A549 (cell line): ENCODE data around the gene PLEKHA8. TPM values are rescaled to one million over a fixed set of nuclear protein-coding genes. Genes with fewer than 3 reads are reported as not detected.

Experiments used
- ATAC-seq, 2 experiments: fragments of 200-7000 bp in 1 of 2; fragments of >200 bp in 1 of 2; cut with Nextera tagmentation in 1 of 2; cut with Tn5 transposase in 1 of 2; 3 replicates each; pipeline versions ENCODE4 v1.8.0 to v1.9.1; 2018 to 2020; ENCODE audit warnings: mild to moderate bottlenecking in 1 of 2, moderate library complexity in 1 of 2
- CTCF ChIA-PET: fragments of 300-600 bp; sonication (Branson Sonifier 250); formaldehyde crosslinking; extraction: SDS; loops from one replicate; lab custom pipeline; 2021; ENCODE audit warnings: antibody characterized with exemption, inconsistent platforms; lab: Yijun Ruan, JAX
- POLR2A ChIA-PET: fragments of 350-600 bp; formaldehyde crosslinking; extraction: SDS; loops from one replicate; lab custom pipeline; 2021; ENCODE audit warnings: antibody characterized with exemption, inconsistent platforms; lab: Yijun Ruan, JAX
- DNase-seq, 2 experiments: peaks; one replicate each; pipeline versions ENCODE4 v3.0.0 to v3.0.0-alpha.2; 2011 to 2016; ENCODE audit warnings: low read depth in 1 of 2, low spot score in 1 of 2
- FAIRE-seq: peaks from 2 replicates; lab custom pipeline; 2011; peaks lifted over from hg19 to GRCh38; lab: Jason Lieb, UNC
- H3K27ac ChIP-seq, 2 experiments: fragments of >200 bp; sonication (Bioruptor Twin); formaldehyde crosslinking; 3 replicates each; pipeline ENCODE4 v1.5.1; 2016 to 2017
- H3K4me1 ChIP-seq: fragments of >200 bp; sonication (Bioruptor Twin); formaldehyde crosslinking; 3 replicates; pipeline ENCODE4 v1.6.1; 2016
- H3K4me2 ChIP-seq: fragments of >200 bp; sonication (Bioruptor Twin); formaldehyde crosslinking; 3 replicates; pipeline ENCODE4 v1.6.1; 2016
- H3K4me3 ChIP-seq: fragments of >200 bp; sonication (Bioruptor Twin); formaldehyde crosslinking; 3 replicates; pipeline ENCODE4 v1.5.1; 2016
- H3K9me3 ChIP-seq: fragments of >200 bp; sonication (Bioruptor Twin); formaldehyde crosslinking; 3 replicates; pipeline ENCODE4 v1.6.1; 2016
- BHLHE40 ChIP-seq: IDR thresholded peaks from 2 replicates; pipeline ENCODE4 v1.6.1; 2012; ENCODE audit warnings: low read depth, low read length, inconsistent platforms
- CEBPB ChIP-seq, 2 experiments: fragments of >200 bp in 1 of 2; sonication (Bioruptor Twin) in 1 of 2; formaldehyde crosslinking in 1 of 2; IDR thresholded peaks; 2 replicates each; pipeline ENCODE4 v1.6.1; 2012 to 2016
- CHD4 ChIP-seq: fragments of 200-600 bp; sonication (generic); IDR thresholded peaks from 2 replicates; pipeline ENCODE4 v1.6.1; 2016; ENCODE audit warnings: antibody characterized with exemption, mild to moderate bottlenecking, borderline replicate concordance
- EHF ChIP-seq: fragments of 250-450 bp; sonication (Bioruptor Pico); IDR thresholded peaks from 2 replicates; pipeline ENCODE4 v1.5.0; 2020; ENCODE audit warnings: mild to moderate bottlenecking
- EHMT2 ChIP-seq: fragments of 200-600 bp; sonication (generic); IDR thresholded peaks from 2 replicates; pipeline ENCODE4 v1.6.1; 2016; ENCODE audit warnings: antibody characterized with exemption, low read depth, mild to moderate bottlenecking, moderate library complexity
- FOSB ChIP-seq: fragments of 250-450 bp; sonication (Bioruptor Pico); IDR thresholded peaks from 2 replicates; pipeline ENCODE4 v1.5.0; 2020; ENCODE audit warnings: mild to moderate bottlenecking, moderate library complexity
- FOSL2 ChIP-seq, 2 experiments: fragments of 450-650 bp in 1 of 2; fragments of >200 bp in 1 of 2; sonication (Bioruptor Twin) in 1 of 2; formaldehyde crosslinking; IDR thresholded peaks; 2 replicates each; pipeline versions ENCODE4 v1.5.0 to v1.6.1; 2016 to 2020; ENCODE audit warnings: mild to moderate bottlenecking in 1 of 2, moderate library complexity in 1 of 2
- HOXA7 ChIP-seq: fragments of 250-450 bp; sonication (Bioruptor Pico); IDR thresholded peaks from 2 replicates; pipeline ENCODE4 v1.5.0; 2020; ENCODE audit warnings: mild to moderate bottlenecking, moderate library complexity
- HOXB13 ChIP-seq: fragments of 250-450 bp; sonication (Bioruptor Pico); IDR thresholded peaks from 2 replicates; pipeline ENCODE4 v1.5.0; 2020; ENCODE audit warnings: low read depth, mild to moderate bottlenecking, moderate library complexity
- JUN ChIP-seq, 2 experiments: fragments of >200 bp; sonication (Bioruptor Twin); formaldehyde crosslinking; IDR thresholded peaks; 2 replicates in 1 of 2; 3 replicates in 1 of 2; pipeline ENCODE4 v1.6.1; 2016 to 2017
- KDM1A ChIP-seq: fragments of 200-600 bp; sonication (generic); IDR thresholded peaks from 2 replicates; pipeline ENCODE4 v1.6.1; 2016; ENCODE audit warnings: low read depth, mild to moderate bottlenecking
- KDM5A ChIP-seq: fragments of 200-600 bp; sonication (generic); IDR thresholded peaks from 2 replicates; pipeline ENCODE4 v1.6.1; 2016; ENCODE audit warnings: antibody characterized with exemption, mild to moderate bottlenecking
- MAFK ChIP-seq: fragments of 450-650 bp; IDR thresholded peaks from 2 replicates; pipeline ENCODE4 v1.6.1; 2014; ENCODE audit not compliant: partially characterized antibody
- PHF8 ChIP-seq: fragments of 200-600 bp; sonication (generic); IDR thresholded peaks from 2 replicates; pipeline ENCODE4 v1.6.1; 2016; ENCODE audit warnings: low read depth, mild to moderate bottlenecking, antibody characterized with exemption, moderate library complexity, borderline replicate concordance
- POLR2A ChIP-seq: IDR thresholded peaks from 2 replicates; pipeline ENCODE4 v1.6.1; 2012; ENCODE audit warnings: mild to moderate bottlenecking, low read length
- POLR2AphosphoS2 ChIP-seq: conservative IDR thresholded peaks from 2 replicates; pipeline ENCODE4 v1.6.1; 2012; ENCODE audit warnings: low read length, improper control_type of control experiment, inconsistent platforms
- RCOR1 ChIP-seq: fragments of 150-350 bp; IDR thresholded peaks from 2 replicates; pipeline ENCODE4 v1.6.1; 2014; ENCODE audit warnings: antibody characterized with exemption, low read length, low read depth
- RFX5 ChIP-seq: fragments of 450-650 bp; IDR thresholded peaks from 2 replicates; pipeline ENCODE4 v1.7.1; 2014; ENCODE audit warnings: antibody characterized with exemption, mild to moderate bottlenecking, moderate library complexity
- SMC3 ChIP-seq: fragments of >200 bp; sonication (Bioruptor Twin); formaldehyde crosslinking; IDR thresholded peaks from 3 replicates; pipeline ENCODE4 v1.6.1; 2018; ENCODE audit warnings: inconsistent platforms
- SREBF2 ChIP-seq: fragments of 450-650 bp; IDR thresholded peaks from 2 replicates; pipeline ENCODE4 v1.6.1; 2014; ENCODE audit warnings: mild to moderate bottlenecking, moderate library complexity
- ZFP36 ChIP-seq: fragments of 450-650 bp; IDR thresholded peaks from 2 replicates; pipeline ENCODE4 v1.6.1; 2014; ENCODE audit warnings: borderline replicate concordance; ENCODE audit not compliant: partially characterized antibody
- ZNF302 ChIP-seq: fragments of 250-450 bp; sonication (Bioruptor Pico); IDR thresholded peaks from 2 replicates; pipeline ENCODE4 v1.9.0; 2021; ENCODE audit warnings: inconsistent platforms, mild to moderate bottlenecking, moderate library complexity
- ZSCAN20 ChIP-seq: fragments of 250-450 bp; sonication (Bioruptor Pico); IDR thresholded peaks from 2 replicates; pipeline ENCODE4 v1.8.0; 2022; ENCODE audit warnings: mild to moderate bottlenecking, moderate library complexity
- WGBS: methylation state at CpG from one replicate; pipeline ENCODE4 v1.1.6; 2017; ENCODE audit errors: missing lambda C conversion rate; 5-methylcytosine and 5-hydroxymethylcytosine counted together
- polyA plus RNA-seq, 4 experiments: library from polyadenylated mRNA; depleted of rRNA in 3 of 4; stranded (reverse); fragments of >200 nt; fragmentation: RNase III in 1 of 4; extraction: RNeasy Plus Mini Kit Qiagen cat#74134 plus additional on column Dnase treatment in 1 of 4; gene quantifications; 2 replicates in 3 of 4; 3 replicates in 1 of 4; pipeline ENCODE4 v1.2.3, GENCODE V29; 2011 to 2017
- TF ChIP-seq, protein P1 (sequence below): fragments of 250-450 bp; sonication (Bioruptor Pico); IDR thresholded peaks from 2 replicates; pipeline ENCODE4 v1.5.0; 2021; ENCODE audit warnings: mild to moderate bottlenecking, moderate library complexity, borderline replicate concordance
- TF ChIP-seq, protein P2 (sequence below): fragments of 200-600 bp; sonication (generic); IDR thresholded peaks from 2 replicates; pipeline ENCODE4 v1.6.1; 2016; ENCODE audit warnings: antibody characterized with exemption, mild to moderate bottlenecking, moderate library complexity
- TF ChIP-seq, protein P3 (sequence below): IDR thresholded peaks from 2 replicates; pipeline ENCODE4 v1.6.1; 2012; ENCODE audit warnings: low read depth, borderline replicate concordance
- TF ChIP-seq, protein P4 (sequence below): fragments of >200 bp; sonication (Bioruptor Twin); formaldehyde crosslinking; IDR thresholded peaks from 3 replicates; pipeline ENCODE4 v1.5.1; 2016
- TF ChIP-seq, protein P5 (sequence below): IDR thresholded peaks from 2 replicates; pipeline ENCODE4 v1.6.1; 2012

Gene PLEKHA8
- polyA plus RNA-seq, 2 of the 4 experiments (the other 2 are of a cell fraction) = 5.9 to 10.9 TPM

DNA sequence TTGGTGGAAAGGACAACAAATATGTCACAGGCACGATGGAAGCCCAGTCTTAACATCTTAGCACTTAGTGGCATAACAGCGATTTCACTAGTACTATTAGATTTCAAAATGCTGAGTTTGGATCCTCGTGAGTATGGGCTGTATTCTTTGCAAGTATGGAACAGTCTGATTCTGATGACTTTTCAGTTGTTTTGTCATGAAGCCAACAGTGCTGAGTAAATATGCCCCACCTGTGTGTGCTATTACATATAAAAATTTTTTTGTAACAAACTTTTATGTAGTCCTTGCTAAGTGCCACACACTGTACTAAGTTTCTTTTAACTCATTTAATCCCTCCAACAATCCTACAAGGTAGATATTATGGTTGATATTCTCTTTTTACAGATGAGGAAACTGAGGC lies 137.4 kb downstream of the PLEKHA8 start:
- DNase-seq = no peak
- TF ChIP-seq HOXA7 (CRISPR knock-in tag) (no peak), POLR2A (no peak), KDM1A (no peak), EHF (CRISPR knock-in tag) (no peak), EHMT2 (no peak), SMC3 (no peak), ZFP36 (no peak), BHLHE40 (no peak), KDM5A (no peak), FOSB (CRISPR knock-in tag) (no peak)
- TF ChIP-seq, protein P1, sequence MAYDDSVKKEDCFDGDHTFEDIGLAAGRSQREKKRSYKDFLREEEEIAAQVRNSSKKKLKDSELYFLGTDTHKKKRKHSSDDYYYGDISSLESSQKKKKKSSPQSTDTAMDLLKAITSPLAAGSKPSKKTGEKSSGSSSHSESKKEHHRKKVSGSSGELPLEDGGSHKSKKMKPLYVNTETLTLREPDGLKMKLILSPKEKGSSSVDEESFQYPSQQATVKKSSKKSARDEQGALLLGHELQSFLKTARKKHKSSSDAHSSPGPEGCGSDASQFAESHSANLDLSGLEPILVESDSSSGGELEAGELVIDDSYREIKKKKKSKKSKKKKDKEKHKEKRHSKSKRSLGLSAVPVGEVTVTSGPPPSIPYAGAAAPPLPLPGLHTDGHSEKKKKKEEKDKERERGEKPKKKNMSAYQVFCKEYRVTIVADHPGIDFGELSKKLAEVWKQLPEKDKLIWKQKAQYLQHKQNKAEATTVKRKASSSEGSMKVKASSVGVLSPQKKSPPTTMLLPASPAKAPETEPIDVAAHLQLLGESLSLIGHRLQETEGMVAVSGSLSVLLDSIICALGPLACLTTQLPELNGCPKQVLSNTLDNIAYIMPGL = no peak
- TF ChIP-seq, protein P2, sequence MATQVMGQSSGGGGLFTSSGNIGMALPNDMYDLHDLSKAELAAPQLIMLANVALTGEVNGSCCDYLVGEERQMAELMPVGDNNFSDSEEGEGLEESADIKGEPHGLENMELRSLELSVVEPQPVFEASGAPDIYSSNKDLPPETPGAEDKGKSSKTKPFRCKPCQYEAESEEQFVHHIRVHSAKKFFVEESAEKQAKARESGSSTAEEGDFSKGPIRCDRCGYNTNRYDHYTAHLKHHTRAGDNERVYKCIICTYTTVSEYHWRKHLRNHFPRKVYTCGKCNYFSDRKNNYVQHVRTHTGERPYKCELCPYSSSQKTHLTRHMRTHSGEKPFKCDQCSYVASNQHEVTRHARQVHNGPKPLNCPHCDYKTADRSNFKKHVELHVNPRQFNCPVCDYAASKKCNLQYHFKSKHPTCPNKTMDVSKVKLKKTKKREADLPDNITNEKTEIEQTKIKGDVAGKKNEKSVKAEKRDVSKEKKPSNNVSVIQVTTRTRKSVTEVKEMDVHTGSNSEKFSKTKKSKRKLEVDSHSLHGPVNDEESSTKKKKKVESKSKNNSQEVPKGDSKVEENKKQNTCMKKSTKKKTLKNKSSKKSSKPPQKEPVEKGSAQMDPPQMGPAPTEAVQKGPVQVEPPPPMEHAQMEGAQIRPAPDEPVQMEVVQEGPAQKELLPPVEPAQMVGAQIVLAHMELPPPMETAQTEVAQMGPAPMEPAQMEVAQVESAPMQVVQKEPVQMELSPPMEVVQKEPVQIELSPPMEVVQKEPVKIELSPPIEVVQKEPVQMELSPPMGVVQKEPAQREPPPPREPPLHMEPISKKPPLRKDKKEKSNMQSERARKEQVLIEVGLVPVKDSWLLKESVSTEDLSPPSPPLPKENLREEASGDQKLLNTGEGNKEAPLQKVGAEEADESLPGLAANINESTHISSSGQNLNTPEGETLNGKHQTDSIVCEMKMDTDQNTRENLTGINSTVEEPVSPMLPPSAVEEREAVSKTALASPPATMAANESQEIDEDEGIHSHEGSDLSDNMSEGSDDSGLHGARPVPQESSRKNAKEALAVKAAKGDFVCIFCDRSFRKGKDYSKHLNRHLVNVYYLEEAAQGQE = no peak
- TF ChIP-seq, protein P3, sequence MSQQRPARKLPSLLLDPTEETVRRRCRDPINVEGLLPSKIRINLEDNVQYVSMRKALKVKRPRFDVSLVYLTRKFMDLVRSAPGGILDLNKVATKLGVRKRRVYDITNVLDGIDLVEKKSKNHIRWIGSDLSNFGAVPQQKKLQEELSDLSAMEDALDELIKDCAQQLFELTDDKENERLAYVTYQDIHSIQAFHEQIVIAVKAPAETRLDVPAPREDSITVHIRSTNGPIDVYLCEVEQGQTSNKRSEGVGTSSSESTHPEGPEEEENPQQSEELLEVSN = no peak
- no peak for FAIRE-seq
- ATAC-seq = no peak
- WGBS = 53% methylated on average over 3 of the region's 3 CpGs
- peaks cover 25% of the 10 kb centered on the region for H3K4me1 ChIP-seq
- H3K4me2 ChIP-seq = no peak overlapping the region
- ChIA-PET POLR2A (no interaction called here), CTCF (interaction anchor here (1.1 to 1.8 kb wide), 4 partner anchors 10 to 247 kb away, joined by 3 to 7 read pairs (median 6); no protein-coding TSS in a partner anchor)
- H3K27ac ChIP-seq = no peak overlapping the region
- H3K4me3 ChIP-seq = no peak overlapping the region
- no peaks in the 10 kb centered on the region for H3K9me3 ChIP-seq

DNA sequence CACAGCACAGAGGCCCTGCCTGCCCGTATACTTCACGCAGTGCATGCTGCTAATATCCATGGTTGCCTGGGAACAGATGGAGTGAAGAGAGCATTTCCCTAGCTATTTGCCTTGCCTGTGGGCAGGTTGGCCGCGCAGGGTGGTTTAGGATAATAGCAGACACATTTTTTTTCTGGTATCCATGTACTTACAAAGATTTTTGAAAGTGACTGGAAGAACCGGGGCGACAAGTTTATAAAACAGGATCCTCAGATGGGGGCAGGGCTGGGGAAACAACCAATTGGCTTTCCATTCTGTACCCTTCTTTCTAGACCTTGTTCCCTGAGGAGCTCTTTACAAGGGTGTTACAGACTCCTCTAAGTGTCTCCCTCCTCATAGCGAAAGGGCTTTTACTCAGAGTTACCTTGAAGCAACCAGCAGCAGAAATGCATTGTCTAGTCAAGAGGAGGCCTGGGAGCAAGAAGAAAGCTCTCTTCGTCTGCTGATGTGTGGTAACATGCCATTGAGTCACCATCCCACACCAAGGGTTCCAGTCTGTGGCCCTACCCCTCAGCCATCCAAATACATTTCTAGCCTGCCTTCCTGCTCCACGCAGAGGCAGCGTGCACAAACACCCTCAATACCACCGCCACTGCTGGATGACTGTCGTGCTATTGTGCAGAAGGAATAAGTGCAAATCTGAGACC lies 138.1 kb downstream of the PLEKHA8 start:
- no peak overlapping the region for H3K27ac ChIP-seq
- no peak overlapping the region for H3K4me2 ChIP-seq
- DNase-seq (no peak), FAIRE-seq (no peak)
- no peaks in the 10 kb centered on the region for H3K9me3 ChIP-seq
- H3K4me1 ChIP-seq = peaks cover 26% of the 10 kb centered on the region
- POLR2A ChIA-PET = no interaction called here
- H3K4me3 ChIP-seq = no peak overlapping the region
- TF ChIP-seq CHD4 (no peak), MAFK (no peak), RFX5 (no peak), POLR2AphosphoS2 (no peak), HOXB13 (no peak), PHF8 (no peak), SREBF2 (no peak), ZSCAN20 (CRISPR knock-in tag) (no peak), ZNF302 (no peak), JUN (IDR thresholded peaks at IDR 0.05) (no peak), KDM5A (no peak), RCOR1 (no peak), FOSL2 (IDR thresholded peaks at IDR 0.05) (no peak), FOSL2 (CRISPR knock-in tag; IDR thresholded peaks at IDR 0.05) (no peak), CEBPB (IDR thresholded peaks at IDR 0.05) (no peak), BHLHE40 (no peak)
- TF ChIP-seq, protein P4, sequence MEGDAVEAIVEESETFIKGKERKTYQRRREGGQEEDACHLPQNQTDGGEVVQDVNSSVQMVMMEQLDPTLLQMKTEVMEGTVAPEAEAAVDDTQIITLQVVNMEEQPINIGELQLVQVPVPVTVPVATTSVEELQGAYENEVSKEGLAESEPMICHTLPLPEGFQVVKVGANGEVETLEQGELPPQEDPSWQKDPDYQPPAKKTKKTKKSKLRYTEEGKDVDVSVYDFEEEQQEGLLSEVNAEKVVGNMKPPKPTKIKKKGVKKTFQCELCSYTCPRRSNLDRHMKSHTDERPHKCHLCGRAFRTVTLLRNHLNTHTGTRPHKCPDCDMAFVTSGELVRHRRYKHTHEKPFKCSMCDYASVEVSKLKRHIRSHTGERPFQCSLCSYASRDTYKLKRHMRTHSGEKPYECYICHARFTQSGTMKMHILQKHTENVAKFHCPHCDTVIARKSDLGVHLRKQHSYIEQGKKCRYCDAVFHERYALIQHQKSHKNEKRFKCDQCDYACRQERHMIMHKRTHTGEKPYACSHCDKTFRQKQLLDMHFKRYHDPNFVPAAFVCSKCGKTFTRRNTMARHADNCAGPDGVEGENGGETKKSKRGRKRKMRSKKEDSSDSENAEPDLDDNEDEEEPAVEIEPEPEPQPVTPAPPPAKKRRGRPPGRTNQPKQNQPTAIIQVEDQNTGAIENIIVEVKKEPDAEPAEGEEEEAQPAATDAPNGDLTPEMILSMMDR = no peak
- TF ChIP-seq, protein P5, sequence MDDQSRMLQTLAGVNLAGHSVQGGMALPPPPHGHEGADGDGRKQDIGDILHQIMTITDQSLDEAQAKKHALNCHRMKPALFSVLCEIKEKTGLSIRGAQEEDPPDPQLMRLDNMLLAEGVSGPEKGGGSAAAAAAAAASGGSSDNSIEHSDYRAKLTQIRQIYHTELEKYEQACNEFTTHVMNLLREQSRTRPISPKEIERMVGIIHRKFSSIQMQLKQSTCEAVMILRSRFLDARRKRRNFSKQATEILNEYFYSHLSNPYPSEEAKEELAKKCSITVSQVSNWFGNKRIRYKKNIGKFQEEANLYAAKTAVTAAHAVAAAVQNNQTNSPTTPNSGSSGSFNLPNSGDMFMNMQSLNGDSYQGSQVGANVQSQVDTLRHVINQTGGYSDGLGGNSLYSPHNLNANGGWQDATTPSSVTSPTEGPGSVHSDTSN = no peak
- TF ChIP-seq, protein P3 = no peak
- TF ChIP-seq, all 56 proteins: peak for 0
- ATAC-seq = no peak
- CTCF ChIA-PET = interaction anchor here (0.6 to 1.8 kb wide), 7 partner anchors 11 to 398 kb away, joined by 3 to 7 read pairs (median 4); no protein-coding TSS in a partner anchor
- WGBS = 86% methylated on average over 12 of the region's 12 CpGs
